Liver (tissue), 9 donors: ENCODE measurements around the gene VPREB1. TPM values are rescaled to one million over a fixed set of nuclear protein-coding genes. Genes with fewer than 3 reads are reported as not detected.

ENCODE experiments used
- DNase-seq: peaks from one replicate; pipeline ENCODE4 v3.0.0-alpha.2; 2017; ENCODE audit warnings: low spot score
- H3K27ac ChIP-seq, 2 donors: one replicate each; pipeline ENCODE4 v1.7.0; 2013; ENCODE audit warnings: inconsistent platforms in 2 of 2, low read length in 2 of 2, control low read depth in 1 of 2, low read depth in 1 of 2, mild to moderate bottlenecking in 1 of 2
- H3K27me3 ChIP-seq, 4 donors: one replicate each; pipeline versions ENCODE4 v1.6.1 to v1.7.0; 2013; ENCODE audit warnings: low read length in 3 of 4, inconsistent platforms in 1 of 4, mild to moderate bottlenecking in 1 of 4, moderate library complexity in 1 of 4; ENCODE audit not compliant: control insufficient read depth in 4 of 4, insufficient read depth in 4 of 4
- H3K36me3 ChIP-seq, 4 donors: one replicate each; pipeline versions ENCODE4 v1.6.1 to v1.7.0; 2013; ENCODE audit warnings: low read length in 3 of 4, mild to moderate bottlenecking in 3 of 4, low read depth in 1 of 4, moderate library complexity in 1 of 4; ENCODE audit not compliant: control insufficient read depth in 4 of 4, insufficient read depth in 3 of 4
- H3K4me1 ChIP-seq, 4 donors: one replicate each; pipeline versions ENCODE4 v1.6.1 to v1.7.0; 2013; ENCODE audit warnings: low read length in 3 of 4, mild to moderate bottlenecking in 3 of 4, moderate library complexity in 1 of 4; ENCODE audit not compliant: control insufficient read depth in 4 of 4, insufficient read depth in 4 of 4
- H3K4me3 ChIP-seq, 3 donors: one replicate each; pipeline versions ENCODE4 v1.6.1 to v1.7.0; 2013; ENCODE audit warnings: low read length in 3 of 3, control low read depth in 1 of 3, low read depth in 1 of 3, mild to moderate bottlenecking in 1 of 3
- H3K9ac ChIP-seq, 2 donors: one replicate each; pipeline ENCODE4 v1.7.0; 2013; ENCODE audit warnings: low read length in 2 of 2, mild to moderate bottlenecking in 2 of 2, moderate library complexity in 2 of 2, control low read depth in 1 of 2, low read depth in 1 of 2
- H3K9me3 ChIP-seq, 4 donors: one replicate each; pipeline versions ENCODE4 v1.6.1 to v1.7.0; 2013; ENCODE audit warnings: low read length in 3 of 4; ENCODE audit not compliant: control insufficient read depth in 4 of 4
- ATF3 ChIP-seq: IDR thresholded peaks from 2 replicates; pipeline ENCODE4 v1.6.1; 2016; ENCODE audit warnings: antibody characterized with exemption
- CTCF ChIP-seq: fragments of 150-350 bp; IDR thresholded peaks from 2 replicates; pipeline ENCODE4 v1.5.1; 2017; ENCODE audit warnings: improper control_type of control experiment, low read depth, low read length; ENCODE audit not compliant: missing input control
- FOXA1 ChIP-seq: IDR thresholded peaks from 2 replicates; pipeline ENCODE4 v1.6.1; 2016; ENCODE audit warnings: antibody characterized with exemption
- FOXA2 ChIP-seq: IDR thresholded peaks from 2 replicates; pipeline ENCODE4 v1.6.1; 2016; ENCODE audit warnings: antibody characterized with exemption
- GABPA ChIP-seq, 2 donors: IDR thresholded peaks in 1 of 2; conservative IDR thresholded peaks in 1 of 2; 2 replicates each; pipeline ENCODE4 v1.6.1; 2016; ENCODE audit warnings: antibody characterized with exemption in 2 of 2, mild to moderate bottlenecking in 1 of 2, moderate library complexity in 1 of 2
- HNF4A ChIP-seq, 2 donors: conservative IDR thresholded peaks; 2 replicates each; pipeline ENCODE4 v1.6.1; 2016; ENCODE audit warnings: antibody characterized with exemption in 2 of 2, mild to moderate bottlenecking in 2 of 2
- HNF4G ChIP-seq: IDR thresholded peaks from 2 replicates; pipeline ENCODE4 v1.6.1; 2016; ENCODE audit warnings: antibody characterized with exemption
- JUND ChIP-seq, 2 donors: IDR thresholded peaks; 2 replicates each; pipeline ENCODE4 v1.6.1; 2016; ENCODE audit warnings: antibody characterized with exemption in 2 of 2
- MAX ChIP-seq: IDR thresholded peaks from 2 replicates; pipeline ENCODE4 v1.6.1; 2016; ENCODE audit warnings: antibody characterized with exemption
- NR2F2 ChIP-seq: IDR thresholded peaks from 2 replicates; pipeline ENCODE4 v1.6.1; 2016; ENCODE audit warnings: antibody characterized with exemption
- RAD21 ChIP-seq, 2 donors: IDR thresholded peaks; 2 replicates each; pipeline ENCODE4 v1.6.1; 2016; ENCODE audit warnings: antibody characterized with exemption in 2 of 2, mild to moderate bottlenecking in 2 of 2
- REST ChIP-seq: IDR thresholded peaks from 2 replicates; pipeline ENCODE4 v1.6.1; 2016; ENCODE audit warnings: antibody characterized with exemption, mild to moderate bottlenecking
- RXRA ChIP-seq, 2 donors: IDR thresholded peaks; 2 replicates each; pipeline ENCODE4 v1.6.1; 2017 to 2018; ENCODE audit warnings: antibody characterized with exemption in 2 of 2, mild to moderate bottlenecking in 1 of 2
- SP1 ChIP-seq: IDR thresholded peaks from 2 replicates; pipeline ENCODE4 v1.6.1; 2018; ENCODE audit warnings: antibody characterized with exemption, mild to moderate bottlenecking
- TAF1 ChIP-seq: conservative IDR thresholded peaks from 2 replicates; pipeline ENCODE4 v1.6.1; 2016; ENCODE audit warnings: antibody characterized with exemption, mild to moderate bottlenecking
- YY1 ChIP-seq: IDR thresholded peaks from 2 replicates; pipeline ENCODE4 v1.6.1; 2016; ENCODE audit warnings: antibody characterized with exemption, mild to moderate bottlenecking
- ZBTB33 ChIP-seq: IDR thresholded peaks from 2 replicates; pipeline ENCODE4 v1.6.1; 2016; ENCODE audit warnings: antibody characterized with exemption
- WGBS: extraction: QIAGEN DNeasy Blood & Tissue Kit; methylation state at CpG from one replicate; pipeline ENCODE4 v1.1.7; 2013; 5-methylcytosine and 5-hydroxymethylcytosine counted together
- polyA plus RNA-seq, 2 donors: library from polyadenylated mRNA; stranded (reverse) in 1 of 2; unstranded in 1 of 2; fragments of 200-250 nt in 1 of 2; fragments of >200 nt in 1 of 2; fragmentation: Nextera tagmentation in 1 of 2; extraction: Ambion mirVana in 1 of 2; gene quantifications; one replicate each; pipeline versions ENCODE4 v1.2.1 to v1.2.3, GENCODE V29; 2013 to 2015
- total RNA-seq, 2 donors: library from RNA; depleted of rRNA; stranded (reverse); fragments of >200 nt; gene quantifications; one replicate each; pipeline ENCODE4 v1.2.3, GENCODE V29; 2014
- donor health status: healthy.
- donor health status: healthy.
- donor health status: healthy.
- donor health status: healthy.
- donor health status: healthy.

VPREB1 gene
- total and polyA plus RNA-seq, 4 donors: 1.1 TPM; not detected in 3

GRCh38 chr22:22201930-22202343 is 42.6 kb upstream of the VPREB1 start:
- Histone ChIP-seq H3K9me3 (no peaks in the 10 kb centered on the region), H3K36me3 (no peaks in the 10 kb centered on the region), H3K9ac (no peak overlapping the region), H3K4me3 (no peak overlapping the region), H3K4me1 (no peaks in the 10 kb centered on the region), H3K27ac (no peak overlapping the region), H3K27me3 (peaks cover 0 to 8% (median 4%) of the 10 kb centered on the region in 4 donors)
- 63% methylated on average over 6 of the region's 6 CpGs for WGBS
- TF ChIP-seq RAD21 (IDR thresholded peaks at IDR 0.05) (no peak), SP1 (no peak), GABPA (IDR thresholded peaks at IDR 0.05 in 1 of 2, conservative IDR thresholded peaks at IDR 0.05 in 1 of 2) (no peak), ZBTB33 (no peak), JUND (IDR thresholded peaks at IDR 0.05) (no peak), ATF3 (no peak), YY1 (no peak), MAX (no peak), REST (no peak), CTCF (no peak), FOXA1 (no peak), HNF4G (no peak), TAF1 (no peak), FOXA2 (no peak), RXRA (IDR thresholded peaks at IDR 0.05) (no peak), NR2F2 (no peak), HNF4A (conservative IDR thresholded peaks at IDR 0.05) (no peak)
- no peak for DNase-seq
